Neural progenitor cell (in vitro differentiated cells): ENCODE measurements around the gene WDR64. TPM values are rescaled to one million over a fixed set of nuclear protein-coding genes. Genes with fewer than 3 reads are reported as not detected.

Source experiments
- DNase-seq: peaks from one replicate; pipeline ENCODE4 v3.0.0-alpha.2; 2016; ENCODE audit warnings: low spot score
- H2AFZ ChIP-seq: fragments of 200-600 bp; sonication (generic); replicated peaks from 2 replicates; pipeline ENCODE4 v1.6.1; 2016; ENCODE audit warnings: antibody characterized with exemption
- H3F3A ChIP-seq: fragments of 200-600 bp; sonication (generic); 2 replicates; pipeline ENCODE4 v1.6.1; 2016; ENCODE audit warnings: antibody characterized with exemption, low read depth
- H3K27ac ChIP-seq: fragments of 200-600 bp; sonication (generic); 2 replicates; pipeline ENCODE4 v1.5.1; 2016; ENCODE audit warnings: mild to moderate bottlenecking
- H3K27me3 ChIP-seq: fragments of 200-600 bp; sonication (generic); 2 replicates; pipeline ENCODE4 v1.6.1; 2016; ENCODE audit warnings: mild to moderate bottlenecking, moderate library complexity
- H3K36me3 ChIP-seq: fragments of 200-600 bp; sonication (generic); 2 replicates; pipeline ENCODE4 v1.5.1; 2016
- H3K4me1 ChIP-seq: fragments of 200-600 bp; sonication (generic); 2 replicates; pipeline ENCODE4 v1.6.1; 2016; ENCODE audit warnings: mixed run types
- H3K4me2 ChIP-seq: fragments of 200-600 bp; sonication (generic); 2 replicates; pipeline ENCODE4 v1.6.1; 2016
- H3K4me3 ChIP-seq: fragments of 200-600 bp; sonication (generic); 2 replicates; pipeline ENCODE4 v1.5.1; 2016
- H3K79me2 ChIP-seq: fragments of 200-600 bp; sonication (generic); 2 replicates; pipeline ENCODE4 v1.6.1; 2016; ENCODE audit warnings: low read depth
- H3K9ac ChIP-seq: fragments of 200-600 bp; sonication (generic); 2 replicates; pipeline ENCODE4 v1.6.1; 2016
- H3K9me3 ChIP-seq: fragments of 200-600 bp; sonication (generic); 2 replicates; pipeline ENCODE4 v1.5.1; 2016; ENCODE audit warnings: low read depth
- H4K20me1 ChIP-seq: fragments of 200-600 bp; sonication (generic); 2 replicates; pipeline ENCODE4 v1.6.1; 2016; ENCODE audit warnings: low read depth
- H3K27ac Mint-ChIP-seq: 3 replicates; pipeline ENCODE4 v1.8.0; 2021; ENCODE audit warnings: mixed read lengths
- H3K27me3 Mint-ChIP-seq: 2 replicates; pipeline ENCODE4 v1.8.0; 2022; ENCODE audit warnings: low read depth, mild to moderate bottlenecking, inconsistent platforms, moderate library complexity, mixed read lengths; ENCODE audit not compliant: insufficient read depth
- H3K36me3 Mint-ChIP-seq: 3 replicates; pipeline ENCODE4 v1.8.0; 2021; ENCODE audit warnings: mixed read lengths
- H3K4me1 Mint-ChIP-seq: 3 replicates; pipeline ENCODE4 v1.8.0; 2021; ENCODE audit warnings: mixed read lengths
- H3K4me3 Mint-ChIP-seq: 3 replicates; pipeline ENCODE4 v1.8.0; 2021; ENCODE audit warnings: mild to moderate bottlenecking, moderate library complexity, mixed read lengths
- H3K9me3 Mint-ChIP-seq: 3 replicates; pipeline ENCODE4 v1.8.0; 2020; ENCODE audit warnings: mixed read lengths
- EZH2 ChIP-seq: fragments of 200-600 bp; sonication (generic); IDR thresholded peaks from 2 replicates; pipeline ENCODE4 v1.6.1; 2017; ENCODE audit warnings: antibody characterized with exemption, mild to moderate bottlenecking, moderate library complexity
- EZH2phosphoT487 ChIP-seq: fragments of 200-600 bp; sonication (generic); IDR thresholded peaks from 2 replicates; pipeline ENCODE4 v1.6.1; 2017; ENCODE audit warnings: antibody characterized with exemption
- total RNA-seq: library from RNA; depleted of rRNA; stranded (reverse); fragments of >200 nt; gene quantifications from 2 replicates; pipeline ENCODE4 v1.2.3, GENCODE V29; 2015; ENCODE audit warnings: low replicate concordance
- TF ChIP-seq, protein P1 (sequence below): fragments of 200-600 bp; sonication (generic); IDR thresholded peaks from 2 replicates; pipeline ENCODE4 v1.5.1; 2017; ENCODE audit warnings: antibody characterized with exemption, mild to moderate bottlenecking

The WDR64 gene
- total RNA-seq, 1 donor from 2014 or later, result not detected

DNA sequence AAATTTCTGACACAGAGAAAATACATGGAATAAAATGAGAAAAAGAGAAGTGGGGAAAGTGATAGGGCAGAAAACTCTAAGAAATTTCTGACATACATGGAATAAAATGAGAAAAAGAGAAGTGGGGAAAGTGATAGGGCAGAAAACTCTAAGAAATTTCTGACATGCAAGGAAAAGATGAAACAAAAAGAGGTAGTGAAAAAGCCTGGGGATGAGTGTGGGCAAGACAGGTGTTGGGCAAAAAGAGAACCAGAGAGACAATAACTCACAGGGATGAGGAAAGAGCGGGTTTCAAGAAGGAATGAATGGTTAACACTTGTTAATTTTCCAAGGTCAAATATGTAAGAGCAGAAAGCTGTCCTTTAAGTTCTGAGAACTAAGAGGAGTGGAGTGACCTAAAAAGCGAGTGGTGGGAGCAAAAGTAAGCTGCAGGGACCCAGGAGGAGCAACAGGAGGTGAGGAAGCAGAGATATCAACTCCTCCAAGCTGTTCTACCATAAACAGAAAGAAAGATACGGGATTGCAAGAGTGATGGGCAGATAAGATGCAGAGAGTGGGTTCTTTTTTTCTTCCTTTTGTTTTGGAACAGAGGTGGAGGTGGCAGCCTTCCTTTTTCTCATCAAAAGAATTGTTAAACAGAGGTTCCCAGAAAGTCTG lies 166.0 kb downstream of the WDR64 start:
- no peaks in the 10 kb centered on the region for H3K27me3 Mint-ChIP-seq
- TF ChIP-seq EZH2 (no peak), EZH2phosphoT487 (no peak)
- TF ChIP-seq, protein P1, sequence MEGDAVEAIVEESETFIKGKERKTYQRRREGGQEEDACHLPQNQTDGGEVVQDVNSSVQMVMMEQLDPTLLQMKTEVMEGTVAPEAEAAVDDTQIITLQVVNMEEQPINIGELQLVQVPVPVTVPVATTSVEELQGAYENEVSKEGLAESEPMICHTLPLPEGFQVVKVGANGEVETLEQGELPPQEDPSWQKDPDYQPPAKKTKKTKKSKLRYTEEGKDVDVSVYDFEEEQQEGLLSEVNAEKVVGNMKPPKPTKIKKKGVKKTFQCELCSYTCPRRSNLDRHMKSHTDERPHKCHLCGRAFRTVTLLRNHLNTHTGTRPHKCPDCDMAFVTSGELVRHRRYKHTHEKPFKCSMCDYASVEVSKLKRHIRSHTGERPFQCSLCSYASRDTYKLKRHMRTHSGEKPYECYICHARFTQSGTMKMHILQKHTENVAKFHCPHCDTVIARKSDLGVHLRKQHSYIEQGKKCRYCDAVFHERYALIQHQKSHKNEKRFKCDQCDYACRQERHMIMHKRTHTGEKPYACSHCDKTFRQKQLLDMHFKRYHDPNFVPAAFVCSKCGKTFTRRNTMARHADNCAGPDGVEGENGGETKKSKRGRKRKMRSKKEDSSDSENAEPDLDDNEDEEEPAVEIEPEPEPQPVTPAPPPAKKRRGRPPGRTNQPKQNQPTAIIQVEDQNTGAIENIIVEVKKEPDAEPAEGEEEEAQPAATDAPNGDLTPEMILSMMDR, result no peak
- Histone ChIP-seq H3K27ac (no peak overlapping the region), H3K36me3 (no peaks in the 10 kb centered on the region), H3K4me3 (no peak overlapping the region), H3K4me2 (no peak overlapping the region), H3K4me1 (no peaks in the 10 kb centered on the region), H4K20me1 (no peaks in the 10 kb centered on the region), H3F3A (no peaks in the 10 kb centered on the region), H3K79me2 (no peaks in the 10 kb centered on the region), H3K27me3 (no peaks in the 10 kb centered on the region), H2AFZ (no peak overlapping the region), H3K9ac (no peak overlapping the region), H3K9me3 (no peaks in the 10 kb centered on the region)
- H3K4me3 Mint-ChIP-seq, result no peak overlapping the region
- H3K9me3 Mint-ChIP-seq, result no peaks in the 10 kb centered on the region
- no peaks in the 10 kb centered on the region for H3K36me3 Mint-ChIP-seq
- no peaks in the 10 kb centered on the region for H3K4me1 Mint-ChIP-seq
- no peak for DNase-seq
- H3K27ac Mint-ChIP-seq, result no peak overlapping the region

DNA sequence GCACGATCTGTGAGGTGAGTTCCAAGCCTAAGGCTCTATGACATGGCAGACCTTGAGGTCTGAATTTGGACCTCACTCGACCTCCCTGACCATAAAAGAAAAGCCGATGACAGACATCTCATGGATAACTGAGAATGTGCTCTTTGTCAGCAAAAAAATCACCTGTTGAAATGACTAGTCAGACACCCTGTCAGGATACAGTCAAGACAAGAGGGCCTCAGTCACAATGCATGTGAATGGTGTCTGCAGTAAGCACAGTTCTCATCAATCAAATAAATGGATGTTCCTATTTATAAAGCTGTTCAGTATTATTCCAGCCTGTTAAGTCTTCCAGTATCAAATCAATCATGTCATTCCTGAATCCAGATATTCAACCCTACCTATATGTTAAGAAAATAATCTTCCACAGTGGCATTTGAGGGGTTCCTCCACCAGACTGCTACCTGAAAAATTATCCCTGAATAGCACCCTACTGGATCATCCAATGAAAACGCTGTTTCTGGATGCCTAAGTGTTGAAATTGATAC lies 167.3 kb downstream of the WDR64 start:
- Mint-ChIP-seq H3K36me3 (no peaks in the 10 kb centered on the region), H3K27me3 (no peaks in the 10 kb centered on the region)
- H3K4me3 ChIP-seq, result no peak overlapping the region

DNA sequence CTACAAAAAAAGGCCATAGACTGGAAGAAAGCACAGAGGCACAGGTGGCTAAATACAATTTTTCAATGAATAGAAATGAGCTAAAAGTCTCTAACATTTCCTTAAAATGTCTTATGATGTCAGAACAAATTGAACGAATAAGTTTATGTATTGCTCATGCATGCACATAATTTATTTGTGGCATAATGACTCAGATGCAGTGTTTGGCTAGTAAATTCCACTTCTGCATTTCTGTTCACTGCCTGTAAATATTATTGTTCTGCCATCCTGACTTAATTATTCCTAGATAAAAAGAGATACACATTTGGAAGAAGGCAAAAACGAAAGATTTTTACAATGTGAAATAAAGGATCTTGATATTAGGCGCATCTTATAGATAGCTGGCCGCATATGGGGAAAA lies 169.3 kb downstream of the WDR64 start:
- H2AFZ ChIP-seq, result no peak overlapping the region

More for the DNA sequence above, 167.3 kb downstream of the WDR64 start:
- H2AFZ ChIP-seq, result no peak overlapping the region
- no peak overlapping the region for H3K4me2 ChIP-seq
- no peaks in the 10 kb centered on the region for H3K9me3 ChIP-seq
- DNase-seq, result no peak
- no peaks in the 10 kb centered on the region for H3F3A ChIP-seq
- Mint-ChIP-seq H3K4me1 (no peaks in the 10 kb centered on the region), H3K27ac (no peak overlapping the region), H3K9me3 (no peaks in the 10 kb centered on the region), H3K4me3 (no peak overlapping the region)
- H3K36me3 ChIP-seq, result no peaks in the 10 kb centered on the region
- no peak overlapping the region for H3K27ac ChIP-seq
- H3K9ac ChIP-seq, result no peak overlapping the region
- TF ChIP-seq EZH2phosphoT487 (no peak), EZH2 (no peak)
- TF ChIP-seq, protein P1, result no peak
- H3K79me2 ChIP-seq, result no peaks in the 10 kb centered on the region
- H4K20me1 ChIP-seq, result no peaks in the 10 kb centered on the region
- H3K27me3 ChIP-seq, result no peaks in the 10 kb centered on the region
- H3K4me1 ChIP-seq, result no peaks in the 10 kb centered on the region

More for the DNA sequence above, 169.3 kb downstream of the WDR64 start:
- no peak overlapping the region for H3K27ac Mint-ChIP-seq
- DNase-seq, result no peak
- H3K4me3 Mint-ChIP-seq, result no peak overlapping the region
- no peaks in the 10 kb centered on the region for H3K27me3 ChIP-seq
- no peaks in the 10 kb centered on the region for H3K36me3 ChIP-seq
- H3K36me3 Mint-ChIP-seq, result no peaks in the 10 kb centered on the region
- no peak overlapping the region for H3K4me2 ChIP-seq
- no peaks in the 10 kb centered on the region for H3K79me2 ChIP-seq
- H3F3A ChIP-seq, result no peaks in the 10 kb centered on the region
- no peaks in the 10 kb centered on the region for H3K9me3 ChIP-seq
- no peak overlapping the region for H3K4me3 ChIP-seq
- no peaks in the 10 kb centered on the region for H3K9me3 Mint-ChIP-seq
- no peaks in the 10 kb centered on the region for H3K4me1 ChIP-seq
- H3K4me1 Mint-ChIP-seq, result no peaks in the 10 kb centered on the region
- no peak for TF ChIP-seq EZH2
- TF ChIP-seq EZH2phosphoT487, result no peak
- TF ChIP-seq, protein P1, result no peak
- no peaks in the 10 kb centered on the region for H4K20me1 ChIP-seq
- H3K27ac ChIP-seq, result no peak overlapping the region
- H3K27me3 Mint-ChIP-seq, result no peaks in the 10 kb centered on the region
- no peak overlapping the region for H3K9ac ChIP-seq
